Measurements from ENCODE around the gene TLE3.

Gene TLE3

GRCh38 chr15:70066004-70066403, 31.7 kb downstream of the TLE3 start:
- TF ChIP-seq PATZ1 (CRISPR knock-in tag; IDR thresholded peaks at IDR 0.05; ENCODE audit: borderline replicate concordance) (no peak), ZNF70 (CRISPR knock-in tag; IDR thresholded peaks at IDR 0.05) (no peak), ISL1 (CRISPR knock-in tag; IDR thresholded peaks at IDR 0.05) (no peak), TCF4 (CRISPR knock-in tag; IDR thresholded peaks at IDR 0.05; ENCODE audit: borderline replicate concordance) (no peak), ARNTL (CRISPR knock-in tag; IDR thresholded peaks at IDR 0.05; ENCODE audit: borderline replicate concordance, low read depth) (no peak), ZFP30 (CRISPR knock-in tag; IDR thresholded peaks at IDR 0.05) (no peak)
- TF ChIP-seq, protein P1, sequence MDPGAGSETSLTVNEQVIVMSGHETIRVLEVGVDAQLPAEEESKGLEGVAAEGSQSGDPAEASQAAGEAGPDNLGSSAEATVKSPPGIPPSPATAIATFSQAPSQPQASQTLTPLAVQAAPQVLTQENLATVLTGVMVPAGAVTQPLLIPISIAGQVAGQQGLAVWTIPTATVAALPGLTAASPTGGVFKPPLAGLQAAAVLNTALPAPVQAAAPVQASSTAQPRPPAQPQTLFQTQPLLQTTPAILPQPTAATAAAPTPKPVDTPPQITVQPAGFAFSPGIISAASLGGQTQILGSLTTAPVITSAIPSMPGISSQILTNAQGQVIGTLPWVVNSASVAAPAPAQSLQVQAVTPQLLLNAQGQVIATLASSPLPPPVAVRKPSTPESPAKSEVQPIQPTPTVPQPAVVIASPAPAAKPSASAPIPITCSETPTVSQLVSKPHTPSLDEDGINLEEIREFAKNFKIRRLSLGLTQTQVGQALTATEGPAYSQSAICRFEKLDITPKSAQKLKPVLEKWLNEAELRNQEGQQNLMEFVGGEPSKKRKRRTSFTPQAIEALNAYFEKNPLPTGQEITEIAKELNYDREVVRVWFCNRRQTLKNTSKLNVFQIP (CRISPR knock-in tag; IDR thresholded peaks at IDR 0.05; ENCODE audit: borderline replicate concordance, low read depth) = no peak
- TF ChIP-seq, protein P2, sequence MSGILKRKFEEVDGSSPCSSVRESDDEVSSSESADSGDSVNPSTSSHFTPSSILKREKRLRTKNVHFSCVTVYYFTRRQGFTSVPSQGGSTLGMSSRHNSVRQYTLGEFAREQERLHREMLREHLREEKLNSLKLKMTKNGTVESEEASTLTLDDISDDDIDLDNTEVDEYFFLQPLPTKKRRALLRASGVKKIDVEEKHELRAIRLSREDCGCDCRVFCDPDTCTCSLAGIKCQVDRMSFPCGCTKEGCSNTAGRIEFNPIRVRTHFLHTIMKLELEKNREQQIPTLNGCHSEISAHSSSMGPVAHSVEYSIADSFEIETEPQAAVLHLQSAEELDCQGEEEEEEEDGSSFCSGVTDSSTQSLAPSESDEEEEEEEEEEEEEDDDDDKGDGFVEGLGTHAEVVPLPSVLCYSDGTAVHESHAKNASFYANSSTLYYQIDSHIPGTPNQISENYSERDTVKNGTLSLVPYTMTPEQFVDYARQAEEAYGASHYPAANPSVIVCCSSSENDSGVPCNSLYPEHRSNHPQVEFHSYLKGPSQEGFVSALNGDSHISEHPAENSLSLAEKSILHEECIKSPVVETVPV (CRISPR knock-in tag; IDR thresholded peaks at IDR 0.05) = no peak
- no peak for ATAC-seq

DNA sequence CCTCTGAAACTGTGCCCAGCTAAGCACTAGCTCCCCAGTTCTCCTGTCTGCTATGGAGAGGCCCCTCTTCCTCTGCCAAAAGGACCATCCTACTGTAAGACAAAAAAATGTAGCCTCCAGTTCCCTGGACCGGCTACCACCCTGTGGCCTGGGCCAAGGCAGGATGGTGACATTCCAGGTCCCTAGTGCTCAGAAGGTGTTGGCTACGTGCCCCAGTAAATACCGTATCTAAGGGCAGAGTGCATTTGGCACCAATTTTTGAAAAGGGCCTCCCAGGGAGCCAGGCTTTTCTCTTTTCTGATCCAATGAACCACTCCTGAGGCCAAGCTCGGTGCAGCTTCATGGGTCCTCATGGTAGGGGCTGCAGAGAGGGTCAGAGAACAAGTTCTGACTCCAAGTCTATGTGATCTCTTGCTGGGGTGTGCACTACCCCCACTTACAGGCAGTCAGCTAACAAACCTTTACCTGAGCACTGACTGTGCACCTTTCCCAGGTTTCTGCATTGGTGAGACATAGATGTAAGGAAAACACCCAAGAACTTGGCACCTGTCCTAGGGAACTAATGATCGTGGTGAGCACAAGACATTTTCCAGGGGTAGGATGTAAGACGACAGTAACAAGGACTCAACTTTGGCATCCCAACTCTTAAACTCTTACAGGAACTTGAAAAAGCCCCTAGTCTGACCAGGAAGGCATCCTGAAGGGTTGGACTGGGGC, 32.6 kb downstream of the TLE3 start:
- TF ChIP-seq ZNF565 (CRISPR knock-in tag; conservative IDR thresholded peaks at IDR 0.05; ENCODE audit: low read depth) (no peak), ZFP3 (CRISPR knock-in tag; IDR thresholded peaks at IDR 0.05) (no peak), PATZ1 (CRISPR knock-in tag; IDR thresholded peaks at IDR 0.05; ENCODE audit: borderline replicate concordance) (no peak), ESRRG (CRISPR knock-in tag; IDR thresholded peaks at IDR 0.05) (no peak)
- no peak for ATAC-seq

GRCh38 chr15:70064441-70064840, 33.3 kb downstream of the TLE3 start:
- TF ChIP-seq, protein P1 (CRISPR knock-in tag; IDR thresholded peaks at IDR 0.05; ENCODE audit: borderline replicate concordance, low read depth) = no peak
- TF ChIP-seq ISL1 (CRISPR knock-in tag; IDR thresholded peaks at IDR 0.05) (no peak), BACH2 (CRISPR knock-in tag; IDR thresholded peaks at IDR 0.05; ENCODE audit: borderline replicate concordance) (no peak), GLIS3 (CRISPR knock-in tag; IDR thresholded peaks at IDR 0.05) (no peak), CSDC2 (CRISPR knock-in tag; IDR thresholded peaks at IDR 0.05) (no peak), ZNF565 (CRISPR knock-in tag; conservative IDR thresholded peaks at IDR 0.05; ENCODE audit: low read depth) (no peak), ARNTL (CRISPR knock-in tag; IDR thresholded peaks at IDR 0.05; ENCODE audit: borderline replicate concordance, low read depth) (no peak), ESRRG (CRISPR knock-in tag; IDR thresholded peaks at IDR 0.05) (no peak), TCF4 (CRISPR knock-in tag; IDR thresholded peaks at IDR 0.05; ENCODE audit: borderline replicate concordance) (no peak), ZC3H10 (CRISPR knock-in tag; IDR thresholded peaks at IDR 0.05) (no peak), TSHZ2 (CRISPR knock-in tag; IDR thresholded peaks at IDR 0.05) (no peak), ZFP3 (CRISPR knock-in tag; IDR thresholded peaks at IDR 0.05) (no peak)
- TF ChIP-seq, protein P3, sequence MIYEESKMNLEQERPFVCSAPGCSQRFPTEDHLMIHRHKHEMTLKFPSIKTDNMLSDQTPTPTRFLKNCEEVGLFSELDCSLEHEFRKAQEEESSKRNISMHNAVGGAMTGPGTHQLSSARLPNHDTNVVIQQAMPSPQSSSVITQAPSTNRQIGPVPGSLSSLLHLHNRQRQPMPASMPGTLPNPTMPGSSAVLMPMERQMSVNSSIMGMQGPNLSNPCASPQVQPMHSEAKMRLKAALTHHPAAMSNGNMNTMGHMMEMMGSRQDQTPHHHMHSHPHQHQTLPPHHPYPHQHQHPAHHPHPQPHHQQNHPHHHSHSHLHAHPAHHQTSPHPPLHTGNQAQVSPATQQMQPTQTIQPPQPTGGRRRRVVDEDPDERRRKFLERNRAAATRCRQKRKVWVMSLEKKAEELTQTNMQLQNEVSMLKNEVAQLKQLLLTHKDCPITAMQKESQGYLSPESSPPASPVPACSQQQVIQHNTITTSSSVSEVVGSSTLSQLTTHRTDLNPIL (CRISPR knock-in tag; IDR thresholded peaks at IDR 0.05; ENCODE audit: low read depth) = no peak

More at GRCh38 chr15:70064441-70064840, 33.3 kb downstream of the TLE3 start:
- ATAC-seq = no peak

All from SK-N-SH treated with all-trans-retinoic acid at 6 μM for 48 hours (cell line).